H1 (cell line): ENCODE results near the gene HEXIM1. TPM values are rescaled to one million over a fixed set of nuclear protein-coding genes. Genes with fewer than 3 reads are reported as not detected.

Experiments used
- MAFK ChIP-seq: IDR thresholded peaks from 2 replicates; pipeline ENCODE4 v1.6.1; 2012; ENCODE audit warnings: low read depth, mild to moderate bottlenecking, improper control_type of control experiment, low read length
- NANOG ChIP-seq: IDR thresholded peaks from 2 replicates; pipeline ENCODE4 v1.6.1; 2011; ENCODE audit warnings: low read length, low read depth, mild to moderate bottlenecking, inconsistent platforms; ENCODE audit not compliant: insufficient read depth, poor library complexity, severe bottlenecking
- ZNF274 ChIP-seq: IDR thresholded peaks from 2 replicates; pipeline ENCODE4 v1.7.0; 2012; ENCODE audit warnings: low read length, borderline replicate concordance; ENCODE audit errors: extremely low read depth
- polyA plus RNA-seq, 7 experiments: library from polyadenylated mRNA; depleted of rRNA in 3 of 7; stranded (reverse) in 5 of 7; unstranded in 2 of 7; fragments of >200 nt in 5 of 7; fragments of 200-250 nt in 2 of 7; gene quantifications; 1 replicate in 5 of 7; 2 replicates in 1 of 7; 4 replicates in 1 of 7; pipeline versions ENCODE4 v1.2.1 to v1.2.3, GENCODE V29; 2011 to 2013; ENCODE audit warnings: missing spikeins in 2 of 7, mixed read lengths in 2 of 7
- total RNA-seq: library from RNA; stranded (reverse); fragmentation: NEBNext Ultra II Directional; extraction: Animal tissue kit (Norgen Biotek cat#: 25700); gene quantifications from 2 replicates; pipeline ENCODE4 v1.2.1, GENCODE V29; 2021

The HEXIM1 gene
- total and polyA plus RNA-seq, 2 of the 8 experiments (the other 6 are each of a cell fraction or from before 2014, with no cell fraction given), result 9.1 to 38.3 TPM

- TF ChIP-seq NANOG (no peak), MAFK (no peak), ZNF274 (no peak)
These were observed 8.7 kb upstream of the HEXIM1 start (continued) for GRCh38 chr17:45139533-45139920.
